OCI-LY3 (cell line): Measurements from ENCODE around the gene TPPP2.

Experiments used
- EZH2phosphoT487 ChIP-seq: fragments of 200-600 bp; shearing (Covaris generic); IDR thresholded peaks from 2 replicates; pipeline ENCODE4 v1.6.1; 2018; ENCODE audit warnings: antibody characterized with exemption, mixed run types, low read depth
- TF ChIP-seq, protein P1 (sequence below): fragments of 200-600, 300-600 bp; sonication (generic); IDR thresholded peaks from 2 replicates; pipeline ENCODE4 v1.5.1; 2014; ENCODE audit warnings: antibody characterized with exemption, low read length, low read depth

- TF ChIP-seq, protein P1, sequence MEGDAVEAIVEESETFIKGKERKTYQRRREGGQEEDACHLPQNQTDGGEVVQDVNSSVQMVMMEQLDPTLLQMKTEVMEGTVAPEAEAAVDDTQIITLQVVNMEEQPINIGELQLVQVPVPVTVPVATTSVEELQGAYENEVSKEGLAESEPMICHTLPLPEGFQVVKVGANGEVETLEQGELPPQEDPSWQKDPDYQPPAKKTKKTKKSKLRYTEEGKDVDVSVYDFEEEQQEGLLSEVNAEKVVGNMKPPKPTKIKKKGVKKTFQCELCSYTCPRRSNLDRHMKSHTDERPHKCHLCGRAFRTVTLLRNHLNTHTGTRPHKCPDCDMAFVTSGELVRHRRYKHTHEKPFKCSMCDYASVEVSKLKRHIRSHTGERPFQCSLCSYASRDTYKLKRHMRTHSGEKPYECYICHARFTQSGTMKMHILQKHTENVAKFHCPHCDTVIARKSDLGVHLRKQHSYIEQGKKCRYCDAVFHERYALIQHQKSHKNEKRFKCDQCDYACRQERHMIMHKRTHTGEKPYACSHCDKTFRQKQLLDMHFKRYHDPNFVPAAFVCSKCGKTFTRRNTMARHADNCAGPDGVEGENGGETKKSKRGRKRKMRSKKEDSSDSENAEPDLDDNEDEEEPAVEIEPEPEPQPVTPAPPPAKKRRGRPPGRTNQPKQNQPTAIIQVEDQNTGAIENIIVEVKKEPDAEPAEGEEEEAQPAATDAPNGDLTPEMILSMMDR, result no peak
- TF ChIP-seq EZH2phosphoT487, result no peak
These were observed 48.7 kb downstream of the TPPP2 start for GRCh38 chr14:21078726-21079125.
